Astrocyte of the cerebellum (primary cell): Measurements from ENCODE around the gene IL13RA2.

Source experiments
- DNase-seq: peaks from one replicate; pipeline ENCODE4 v3.0.0-alpha.2; 2011; ENCODE audit warnings: low read depth
- H3K4me3 ChIP-seq: 2 replicates; pipeline ENCODE4 v1.5.1; 2011; ENCODE audit warnings: mild to moderate bottlenecking, low read depth, low read length, moderate library complexity
- CTCF ChIP-seq: IDR thresholded peaks from 2 replicates; pipeline ENCODE4 v1.5.1; 2012; ENCODE audit warnings: low read length, low read depth, moderate library complexity, mild to moderate bottlenecking; ENCODE audit errors: missing control alignments
- in situ Hi-C: cut with HindIII; loops from 2 replicates; pipeline ENCODE4 v1.10.0; 2017; ENCODE audit warnings: low sequenced_read_pairs

The IL13RA2 gene

DNA sequence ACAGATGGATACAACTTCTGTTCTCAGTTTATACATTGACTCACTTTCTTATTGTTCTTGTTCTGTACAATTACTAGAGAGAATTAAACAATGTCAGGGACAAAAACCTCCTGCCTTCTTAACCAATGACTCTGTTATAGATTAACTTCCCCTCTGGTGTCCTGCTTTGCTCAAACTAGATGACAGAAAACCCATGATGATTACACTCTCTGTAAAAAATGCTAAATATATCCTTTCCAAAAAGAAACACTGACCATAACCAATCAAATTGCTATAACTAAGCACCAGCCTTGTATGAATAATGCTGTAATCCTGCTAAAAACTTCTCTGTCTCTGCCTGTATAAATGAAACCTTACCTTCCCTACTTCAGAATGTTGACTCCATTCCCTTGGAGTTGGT is 29.8 kb upstream of the IL13RA2 start:
- TF ChIP-seq CTCF, result no peak
- DNase-seq, result no peak
- no peak overlapping the region for H3K4me3 ChIP-seq
- in situ Hi-C loops, result no loop called here

GRCh38 chrX:115040417-115040816 is 23.0 kb upstream of the IL13RA2 start:
- no peak for TF ChIP-seq CTCF
- DNase-seq, result no peak
- in situ Hi-C loops, result no loop called here
- H3K4me3 ChIP-seq, result no peak overlapping the region

GRCh38 chrX:115038406-115038805 is 21.0 kb upstream of the IL13RA2 start:
- no peak for TF ChIP-seq CTCF
- no peak overlapping the region for H3K4me3 ChIP-seq
- no peak for DNase-seq
- in situ Hi-C loops, result no loop called here

GRCh38 chrX:115036029-115036428 is 18.6 kb upstream of the IL13RA2 start:
- in situ Hi-C loops, result no loop called here
- TF ChIP-seq CTCF, result no peak
- H3K4me3 ChIP-seq, result no peak overlapping the region
- no peak for DNase-seq

DNA sequence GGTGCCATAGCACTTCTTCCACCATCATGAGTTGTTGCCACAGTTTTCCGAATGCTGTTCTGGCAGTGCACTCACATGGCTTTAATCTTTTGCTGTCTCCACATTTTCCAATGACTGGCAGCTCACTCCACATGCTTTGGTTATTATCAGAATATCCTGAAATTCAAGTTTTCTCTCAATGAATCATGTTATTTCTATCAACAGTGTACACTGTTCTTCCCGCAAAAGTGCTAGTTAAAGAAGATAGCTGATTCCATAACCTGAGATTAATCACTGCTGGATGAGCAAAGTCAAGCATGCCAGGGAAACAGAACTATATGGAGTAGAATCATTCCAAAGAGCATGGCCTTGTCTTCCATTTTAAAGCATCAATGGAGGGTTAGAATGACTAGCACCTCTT is 14.6 kb upstream of the IL13RA2 start:
- H3K4me3 ChIP-seq, result no peak overlapping the region
- in situ Hi-C loops, result no loop called here
- DNase-seq, result no peak
- no peak for TF ChIP-seq CTCF

DNA sequence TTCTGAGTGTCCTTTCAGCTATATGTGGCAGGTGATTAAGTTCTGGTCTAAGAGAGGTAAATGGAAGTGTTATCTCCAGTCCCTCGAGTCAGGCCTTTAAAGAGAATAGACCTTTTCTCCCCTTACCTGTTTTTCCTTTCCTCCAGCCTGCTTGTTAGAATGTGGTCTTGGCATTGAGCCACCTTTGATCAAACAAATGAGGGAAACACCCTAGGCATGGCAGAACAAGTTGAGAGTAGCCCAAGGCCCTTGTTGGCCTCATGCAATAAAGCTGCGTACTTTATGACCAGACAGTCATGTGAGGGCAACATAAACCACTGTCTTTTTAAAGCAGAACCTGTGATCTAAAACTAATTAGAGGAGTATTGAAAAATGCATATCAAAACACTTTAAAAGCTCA is 13.2 kb upstream of the IL13RA2 start:
- H3K4me3 ChIP-seq, result no peak overlapping the region
- DNase-seq, result no peak
- in situ Hi-C loops, result no loop called here
- TF ChIP-seq CTCF, result no peak
